ENCODE results near the gene PPP1R37.

The PPP1R37 gene, protein sequence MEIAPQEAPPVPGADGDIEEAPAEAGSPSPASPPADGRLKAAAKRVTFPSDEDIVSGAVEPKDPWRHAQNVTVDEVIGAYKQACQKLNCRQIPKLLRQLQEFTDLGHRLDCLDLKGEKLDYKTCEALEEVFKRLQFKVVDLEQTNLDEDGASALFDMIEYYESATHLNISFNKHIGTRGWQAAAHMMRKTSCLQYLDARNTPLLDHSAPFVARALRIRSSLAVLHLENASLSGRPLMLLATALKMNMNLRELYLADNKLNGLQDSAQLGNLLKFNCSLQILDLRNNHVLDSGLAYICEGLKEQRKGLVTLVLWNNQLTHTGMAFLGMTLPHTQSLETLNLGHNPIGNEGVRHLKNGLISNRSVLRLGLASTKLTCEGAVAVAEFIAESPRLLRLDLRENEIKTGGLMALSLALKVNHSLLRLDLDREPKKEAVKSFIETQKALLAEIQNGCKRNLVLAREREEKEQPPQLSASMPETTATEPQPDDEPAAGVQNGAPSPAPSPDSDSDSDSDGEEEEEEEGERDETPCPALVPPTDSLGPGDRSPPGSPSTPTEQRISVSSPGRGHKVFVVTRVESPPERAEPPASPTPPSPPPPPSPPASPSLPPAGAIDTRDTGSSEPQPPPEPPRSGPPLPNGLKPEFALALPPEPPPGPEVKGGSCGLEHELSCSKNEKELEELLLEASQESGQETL

GRCh38 chr19:45092747-45093678, at the start of gene PPP1R37:
Gene PPP1R37 (plus strand): TSS chr19:45093179. CDS start chr19:45093326, 147 bp downstream.
- no peak; the same call in 1 of the 2 replicates for TF ChIP-seq CTCF (IDR thresholded peaks at IDR 0.05)

GRCh38 chr19:45045671-45046353, 47.2 kb upstream of the PPP1R37 start:
- TF ChIP-seq CTCF (IDR thresholded peaks at IDR 0.05): no peak

- no peak for TF ChIP-seq CTCF (IDR thresholded peaks at IDR 0.05)
Measured at GRCh38 chr19:45046355-45046754, 46.6 kb upstream of the PPP1R37 start.

GRCh38 chr19:45047188-45047797, 45.7 kb upstream of the PPP1R37 start:
- no peak for TF ChIP-seq CTCF (IDR thresholded peaks at IDR 0.05)

GRCh38 chr19:45049073-45049736, 43.8 kb upstream of the PPP1R37 start:
- TF ChIP-seq CTCF (IDR thresholded peaks at IDR 0.05): no peak

DNA sequence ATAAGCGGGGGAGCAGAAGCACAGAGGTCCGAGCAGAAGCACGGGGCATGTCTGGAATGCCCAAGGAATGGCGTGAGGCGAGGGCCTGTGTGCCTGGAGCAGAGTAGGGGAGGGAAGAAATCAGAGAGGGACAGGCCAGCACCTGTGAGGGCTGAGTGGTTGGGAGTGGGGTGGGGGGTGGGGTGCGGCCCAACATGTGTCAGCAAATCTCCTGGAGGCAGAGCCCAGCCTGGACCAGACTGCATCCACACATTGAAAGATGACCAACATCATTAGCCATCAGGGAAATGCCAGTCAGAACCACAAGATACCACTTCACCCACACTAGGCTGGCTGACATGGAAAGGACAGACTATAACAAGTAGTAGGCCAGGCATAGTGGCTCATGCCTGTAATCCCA, 42.9 kb upstream of the PPP1R37 start:
- TF ChIP-seq CTCF (IDR thresholded peaks at IDR 0.05): no peak
